ENCODE results near the gene TRIM67.
"Not testable (repeated sequence)": the region's sequence is repeated elsewhere in the genome, so short reads cannot be mapped to it uniquely, and the experiment has no call there.

TRIM67 gene

GRCh38 chr1:231125972-231126580 lies 35.8 kb upstream of the TRIM67 start:
- DNase-seq (ENCODE audit: low read depth) = no peak
- H3K4me3 ChIP-seq (ENCODE audit: low read length) = no peak overlapping the region
- TF ChIP-seq CTCF (conservative IDR thresholded peaks at IDR 0.05; ENCODE audit: low read length) = no peak

GRCh38 chr1:231127106-231127505 lies 34.8 kb upstream of the TRIM67 start:
- H3K4me3 ChIP-seq (ENCODE audit: low read length); DNase-seq (ENCODE audit: low read depth): not testable (repeated sequence)

- DNase-seq (ENCODE audit: low read depth) = not testable (repeated sequence)
These were observed 33.4 kb upstream of the TRIM67 start for GRCh38 chr1:231128471-231128870.

GRCh38 chr1:231130544-231130943 lies 31.3 kb upstream of the TRIM67 start:
- DNase-seq (ENCODE audit: low read depth) = no peak
- no peak overlapping the region for H3K4me3 ChIP-seq (ENCODE audit: low read length)
- TF ChIP-seq CTCF (conservative IDR thresholded peaks at IDR 0.05; ENCODE audit: low read length) = no peak

More at GRCh38 chr1:231128471-231128870, 33.4 kb upstream of the TRIM67 start:
- H3K4me3 ChIP-seq (ENCODE audit: low read length) = not testable (repeated sequence)

GRCh38 chr1:231132591-231132990 lies 29.3 kb upstream of the TRIM67 start:
- DNase-seq (ENCODE audit: low read depth); H3K4me3 ChIP-seq (ENCODE audit: low read length): not testable (repeated sequence)

GRCh38 chr1:231134624-231135023 lies 27.2 kb upstream of the TRIM67 start:
- no peak for TF ChIP-seq CTCF (conservative IDR thresholded peaks at IDR 0.05; ENCODE audit: low read length)
- H3K4me3 ChIP-seq (ENCODE audit: low read length) = no peak overlapping the region
- no peak for DNase-seq (ENCODE audit: low read depth)

GRCh38 chr1:231138236-231138635 lies 23.6 kb upstream of the TRIM67 start:
- no peak for DNase-seq (ENCODE audit: low read depth)
- H3K4me3 ChIP-seq (ENCODE audit: low read length) = no peak overlapping the region
- no peak for TF ChIP-seq CTCF (conservative IDR thresholded peaks at IDR 0.05; ENCODE audit: low read length)

- no peak for TF ChIP-seq CTCF (conservative IDR thresholded peaks at IDR 0.05; ENCODE audit: low read length)
- peak; percentile 82 for DNase-seq (ENCODE audit: low read depth)
- H3K4me3 ChIP-seq (ENCODE audit: low read length) = no peak overlapping the region
These were observed 22.7 kb upstream of the TRIM67 start for GRCh38 chr1:231139125-231139649.
